ENCODE results near the gene VEGFB. TPM values are rescaled to one million over a fixed set of nuclear protein-coding genes. Genes with fewer than 3 reads are reported as not detected.

The VEGFB gene
- total RNA-seq, 4 donors from 2014 or later: 52.9 to 101 (median 75.7) TPM

DNA sequence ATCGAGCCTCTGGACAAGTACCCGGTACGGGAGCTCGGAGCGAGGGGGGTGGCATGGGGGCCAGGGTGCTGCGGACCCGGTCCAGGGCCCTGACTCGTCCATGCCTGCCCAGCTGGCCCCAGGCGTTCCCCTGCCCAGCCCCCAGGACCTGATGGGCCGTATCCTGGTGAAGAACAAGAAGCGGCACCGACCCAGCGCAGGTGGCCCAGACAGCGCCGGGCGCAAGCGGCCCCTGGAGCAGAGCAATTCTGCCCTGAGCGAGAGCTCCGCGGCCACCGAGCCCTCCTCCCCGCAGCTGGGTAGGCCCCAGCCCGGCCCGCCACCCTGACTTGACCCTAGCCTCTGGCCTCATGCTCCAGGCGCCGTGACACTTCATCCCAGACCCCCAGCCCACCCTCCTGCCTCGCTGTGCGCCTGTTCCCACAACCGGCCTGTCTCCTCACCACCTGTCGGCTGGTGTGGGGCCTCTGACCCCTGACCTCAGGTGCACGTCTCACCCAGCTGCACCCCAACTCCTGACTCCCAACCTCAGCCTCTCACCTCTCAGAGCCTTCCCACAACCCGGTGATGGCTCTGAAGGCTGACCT, 24.7 kb downstream of the VEGFB start:
- Histone ChIP-seq H3K27me3 (no peaks in the 10 kb centered on the region), H3K4me1 (no peaks in the 10 kb centered on the region), H3K27ac (no peak overlapping the region), H3K36me3 (peaks cover 27 to 36% of the 10 kb centered on the region in 2 donors), H3K9me3 (no peaks in the 10 kb centered on the region), H3K4me3 (replicated peaks in 1 of 3) (no peak overlapping the region)
- no peak for DNase-seq
- no peak for TF ChIP-seq POLR2A (IDR thresholded peaks at IDR 0.05)
- TF ChIP-seq, protein P1, sequence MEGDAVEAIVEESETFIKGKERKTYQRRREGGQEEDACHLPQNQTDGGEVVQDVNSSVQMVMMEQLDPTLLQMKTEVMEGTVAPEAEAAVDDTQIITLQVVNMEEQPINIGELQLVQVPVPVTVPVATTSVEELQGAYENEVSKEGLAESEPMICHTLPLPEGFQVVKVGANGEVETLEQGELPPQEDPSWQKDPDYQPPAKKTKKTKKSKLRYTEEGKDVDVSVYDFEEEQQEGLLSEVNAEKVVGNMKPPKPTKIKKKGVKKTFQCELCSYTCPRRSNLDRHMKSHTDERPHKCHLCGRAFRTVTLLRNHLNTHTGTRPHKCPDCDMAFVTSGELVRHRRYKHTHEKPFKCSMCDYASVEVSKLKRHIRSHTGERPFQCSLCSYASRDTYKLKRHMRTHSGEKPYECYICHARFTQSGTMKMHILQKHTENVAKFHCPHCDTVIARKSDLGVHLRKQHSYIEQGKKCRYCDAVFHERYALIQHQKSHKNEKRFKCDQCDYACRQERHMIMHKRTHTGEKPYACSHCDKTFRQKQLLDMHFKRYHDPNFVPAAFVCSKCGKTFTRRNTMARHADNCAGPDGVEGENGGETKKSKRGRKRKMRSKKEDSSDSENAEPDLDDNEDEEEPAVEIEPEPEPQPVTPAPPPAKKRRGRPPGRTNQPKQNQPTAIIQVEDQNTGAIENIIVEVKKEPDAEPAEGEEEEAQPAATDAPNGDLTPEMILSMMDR (IDR thresholded peaks at IDR 0.05): no peak
- intact Hi-C loops (cut with DNase I): no loop called here
- WGBS, 2 donors: 92 to 93% methylated on average over 23 of the region's 32 CpGs

DNA sequence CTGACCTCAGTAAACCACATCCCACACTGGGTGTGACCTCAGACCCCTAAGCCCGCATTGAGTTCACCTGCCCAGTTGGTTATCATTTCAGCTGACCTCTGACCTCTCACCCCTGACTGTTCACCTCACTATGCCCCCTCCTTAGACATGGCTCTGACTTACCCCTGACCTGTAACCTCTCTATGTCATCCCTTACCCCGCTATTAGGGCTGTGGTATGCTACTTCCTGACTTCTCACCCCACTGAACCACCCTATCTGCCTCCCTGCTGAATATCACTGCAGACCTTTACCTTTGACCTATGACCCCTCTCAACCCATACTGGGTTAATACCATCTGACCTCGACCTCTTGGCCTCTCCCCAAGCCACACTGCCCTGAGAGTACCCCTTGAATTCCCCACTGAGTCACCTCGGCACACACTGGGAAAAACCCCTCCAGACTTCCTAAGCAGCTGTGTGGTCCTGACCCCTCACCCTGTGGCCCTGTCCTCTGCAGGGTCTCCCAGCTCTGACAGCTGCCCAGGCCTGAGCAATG, 25.2 kb downstream of the VEGFB start:
- Histone ChIP-seq H3K27ac (no peak overlapping the region), H3K36me3 (peaks cover 27 to 36% of the 10 kb centered on the region in 2 donors), H3K27me3 (no peaks in the 10 kb centered on the region), H3K4me1 (no peaks in the 10 kb centered on the region), H3K9me3 (no peaks in the 10 kb centered on the region), H3K4me3 (replicated peaks in 1 of 3) (no peak overlapping the region)
- 94 to 95% methylated on average over 4 of the region's 4 CpGs for WGBS, 2 donors
- TF ChIP-seq POLR2A (IDR thresholded peaks at IDR 0.05): no peak
- TF ChIP-seq, protein P1 (IDR thresholded peaks at IDR 0.05): no peak
- intact Hi-C loops (cut with DNase I): no loop called here
- DNase-seq: no peak

DNA sequence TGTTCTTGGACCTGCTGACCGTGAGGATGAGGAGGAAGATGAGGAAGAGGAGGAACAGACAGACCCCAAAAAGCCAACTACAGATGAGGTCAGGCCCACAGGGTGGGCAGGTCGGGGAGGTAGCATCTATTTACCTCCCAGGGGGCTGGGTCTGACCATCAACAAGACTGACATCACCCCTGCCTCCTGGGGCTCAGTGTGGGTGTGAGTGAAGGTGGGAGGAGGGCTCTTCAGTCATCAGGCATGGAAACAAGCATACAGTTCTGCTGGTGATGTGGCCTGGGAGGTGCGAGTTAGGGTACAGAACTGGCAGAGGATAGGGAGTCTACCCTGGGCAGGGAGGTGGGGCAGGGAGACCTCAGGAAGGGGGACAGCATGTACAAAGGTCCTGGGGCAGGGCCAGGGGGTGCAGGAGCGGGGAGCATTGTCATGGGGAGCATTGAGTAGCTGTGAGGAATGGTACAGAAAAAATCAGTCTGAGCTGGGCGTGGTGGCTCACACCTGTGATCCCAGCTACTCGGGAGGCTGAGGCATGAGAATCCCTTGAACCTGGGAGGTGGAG, 25.8 kb downstream of the VEGFB start:
- no peaks in the 10 kb centered on the region for H3K27me3 ChIP-seq
- WGBS, 2 donors: 94 to 95% methylated on average over 6 of the region's 6 CpGs
- peaks cover 27 to 36% of the 10 kb centered on the region in 2 donors for H3K36me3 ChIP-seq
- DNase-seq: no peak
- intact Hi-C loops (cut with DNase I): no loop called here
- no peaks in the 10 kb centered on the region for H3K9me3 ChIP-seq
- no peak overlapping the region for H3K27ac ChIP-seq
- no peaks in the 10 kb centered on the region for H3K4me1 ChIP-seq
- no peak overlapping the region for H3K4me3 ChIP-seq (replicated peaks in 1 of 3)
- TF ChIP-seq, protein P1 (IDR thresholded peaks at IDR 0.05): no peak
- no peak for TF ChIP-seq POLR2A (IDR thresholded peaks at IDR 0.05)

DNA sequence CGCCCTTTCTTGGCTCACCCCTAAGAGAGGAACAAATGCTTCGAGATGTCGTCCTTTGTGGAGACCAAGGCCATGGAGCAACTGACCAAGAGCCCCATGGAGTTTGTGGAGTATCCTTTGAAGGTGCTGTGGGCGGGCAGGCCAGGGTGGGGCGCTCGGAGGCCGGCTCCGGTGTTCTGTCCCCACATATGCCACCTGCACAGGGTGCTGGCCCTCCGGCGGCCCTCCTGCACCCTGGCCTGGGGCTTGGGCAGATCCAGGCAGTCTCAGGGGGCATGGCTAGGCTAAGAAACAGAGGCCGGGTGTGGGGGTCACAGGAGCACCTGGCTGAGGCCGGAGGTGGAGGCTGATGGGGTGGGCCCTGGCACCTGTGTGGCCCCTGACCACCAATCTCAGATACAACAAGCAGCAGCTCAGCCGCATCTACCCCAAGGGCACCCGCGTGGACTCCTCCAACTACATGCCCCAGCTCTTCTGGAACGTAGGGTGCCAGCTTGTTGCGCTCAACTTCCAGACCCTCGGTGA, 27.2 kb downstream of the VEGFB start:
- H3K27ac ChIP-seq: no peak overlapping the region
- peaks cover 27 to 30% of the 10 kb centered on the region in 2 donors for H3K36me3 ChIP-seq
- intact Hi-C loops (cut with DNase I): no loop called here
- H3K9me3 ChIP-seq: no peaks in the 10 kb centered on the region
- TF ChIP-seq, protein P1 (IDR thresholded peaks at IDR 0.05): no peak
- no peaks in the 10 kb centered on the region for H3K4me1 ChIP-seq
- DNase-seq: no peak
- WGBS, 2 donors: 93 to 94% methylated on average over 14 of the region's 18 CpGs
- H3K27me3 ChIP-seq: no peaks in the 10 kb centered on the region
- H3K4me3 ChIP-seq (replicated peaks in 1 of 3): no peak overlapping the region
